NK-92 (cell line): ENCODE measurements around the gene STK40.

ENCODE experiments used
- DNase-seq: peaks from one replicate; lab custom pipeline; 2025; ENCODE audit not compliant: unreplicated experiment; lab: John Stamatoyannopoulos, UW

Gene STK40

DNA sequence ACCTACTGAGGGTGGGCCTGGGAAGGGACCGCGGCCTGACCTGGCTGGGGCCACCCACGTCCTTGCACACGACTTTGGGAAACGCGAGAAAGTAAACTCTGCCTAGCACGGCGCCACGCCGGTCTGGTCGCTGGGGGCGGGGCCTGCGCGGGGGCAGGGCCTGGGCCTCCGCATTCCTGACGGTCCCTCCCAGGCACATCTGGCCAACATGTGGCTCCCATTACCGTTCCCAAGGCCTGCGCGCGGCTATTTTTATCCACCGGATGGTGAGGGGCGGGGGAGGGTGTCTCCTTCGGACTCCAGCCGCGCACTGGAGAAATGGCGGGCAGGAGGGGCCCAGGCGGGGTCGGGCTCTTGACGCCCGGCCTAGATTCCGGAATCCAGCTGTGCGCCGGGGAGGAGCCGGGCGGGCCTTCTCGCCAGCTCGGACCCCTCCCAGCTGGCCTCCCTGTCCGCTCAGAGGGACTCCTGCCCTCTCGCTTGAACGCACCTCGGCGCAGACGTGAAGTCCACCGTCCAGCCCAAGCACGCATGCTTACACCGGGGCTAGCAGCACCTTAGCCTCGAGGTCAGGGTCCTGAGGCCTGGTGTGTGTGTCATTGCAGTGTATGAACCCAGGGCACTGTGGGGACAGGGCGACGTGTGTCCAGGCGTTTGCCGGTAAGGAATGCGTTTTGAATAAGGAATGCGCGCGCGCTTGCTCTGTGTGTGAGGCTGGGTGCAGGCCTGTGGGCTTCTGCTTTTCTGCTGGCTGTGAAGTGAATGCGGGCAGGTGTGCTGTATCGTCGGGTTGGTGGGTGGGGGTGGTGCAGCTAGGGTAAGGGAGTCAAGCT is 64.4 kb downstream of the STK40 start:
- no peak for DNase-seq

DNA sequence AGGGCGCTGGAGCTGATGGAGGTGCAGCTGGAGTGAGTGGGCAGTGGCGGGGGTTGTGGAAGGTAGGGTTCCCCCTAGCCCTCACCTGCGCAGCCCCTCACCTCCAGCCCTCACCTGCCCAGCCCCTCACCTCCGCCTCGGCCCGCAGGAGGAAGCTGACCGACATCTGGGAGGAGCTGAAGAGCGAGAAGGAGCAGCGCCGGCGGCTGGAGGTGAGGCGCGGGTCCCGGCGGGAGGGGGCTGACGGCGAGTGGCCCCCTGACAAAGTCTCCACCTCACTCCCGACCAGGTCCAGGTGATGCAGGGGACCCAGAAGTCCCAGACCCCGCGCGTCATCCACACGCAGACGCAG is 65.0 kb downstream of the STK40 start:
- no peak for DNase-seq

GRCh38 chr1:36320291-36320761 is 65.4 kb downstream of the STK40 start:
- DNase-seq, result no peak

- no peak for DNase-seq
These were observed 76.3 kb downstream of the STK40 start for GRCh38 chr1:36309397-36309796.

DNA sequence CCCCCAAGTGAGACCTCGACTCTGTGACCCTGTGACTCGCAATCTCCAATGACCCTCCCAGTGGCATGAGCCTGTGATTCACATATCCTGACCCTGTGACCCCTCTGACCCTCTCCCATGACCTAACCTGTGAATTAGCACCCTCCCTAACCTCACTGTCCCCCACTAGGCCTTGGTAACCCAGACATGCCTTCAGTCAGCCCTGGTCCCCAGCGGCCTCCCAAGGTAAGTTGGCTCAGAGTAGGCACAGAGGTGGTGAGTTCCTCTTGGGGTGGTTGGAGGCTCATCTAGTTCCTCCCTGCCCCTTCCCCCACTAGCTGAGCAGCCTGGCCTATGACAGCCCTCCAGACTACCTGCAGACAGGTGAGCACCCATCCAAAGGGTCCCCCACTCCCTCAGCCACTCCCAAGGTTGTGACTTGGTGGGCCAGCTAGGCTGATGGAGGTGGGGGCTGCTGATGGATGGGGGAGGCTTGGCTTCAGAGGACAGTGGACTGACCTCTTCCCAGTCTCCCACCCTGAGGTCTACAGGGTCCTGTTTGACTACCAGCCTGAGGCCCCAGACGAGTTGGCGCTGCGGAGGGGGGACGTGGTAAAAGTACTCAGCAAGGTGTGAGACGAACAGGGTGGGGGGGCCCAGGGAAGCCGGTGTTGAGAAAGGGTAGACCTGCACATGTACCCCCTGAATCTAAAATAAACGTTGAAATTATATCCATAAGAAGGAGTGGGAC is 78.0 kb downstream of the STK40 start:
- DNase-seq, result no peak

GRCh38 chr1:36306902-36307456 is 78.7 kb downstream of the STK40 start:
- peak; percentile 45 for DNase-seq

DNA sequence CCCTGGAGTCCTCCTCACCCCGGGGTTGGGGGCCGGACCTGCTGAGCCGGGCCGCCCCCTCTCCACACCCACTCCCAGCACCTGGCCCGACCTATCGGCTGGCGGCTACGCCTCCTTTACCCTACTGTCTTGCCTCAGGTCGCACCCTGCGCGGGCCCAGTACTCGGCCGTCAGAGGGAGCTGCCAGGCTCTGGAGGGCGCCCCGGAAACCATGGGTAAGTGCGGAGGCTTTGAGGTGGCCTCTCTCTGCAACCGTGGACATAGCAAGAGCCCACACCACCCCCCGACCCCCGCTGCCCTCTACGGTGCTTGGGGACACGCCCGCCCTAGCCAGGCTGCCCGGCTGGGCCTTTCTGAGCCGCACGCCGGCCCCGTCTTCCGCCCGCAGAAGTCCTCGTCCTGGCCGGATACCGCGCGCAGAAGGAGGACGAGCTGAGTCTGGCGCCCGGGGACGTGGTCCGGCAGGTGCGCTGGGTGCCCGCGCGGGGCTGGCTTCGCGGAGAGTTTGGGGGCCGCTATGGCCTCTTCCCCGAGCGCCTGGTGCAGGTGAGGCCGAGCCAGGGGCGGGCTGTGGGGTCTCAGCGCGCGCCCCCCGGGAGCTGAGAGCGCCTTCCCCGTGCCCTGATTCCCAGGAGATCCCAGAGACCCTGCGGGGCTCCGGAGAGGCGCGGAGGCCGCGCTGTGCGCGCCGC is 79.4 kb downstream of the STK40 start, which contains the start of gene SH3D21:
Gene SH3D21 (plus strand): TSS at position 159 of the 692 bp plus-strand sequence. CDS start 53 bp downstream, at position 212.
- DNase-seq, result no peak

GRCh38 chr1:36305915-36306209 is 79.9 kb downstream of the STK40 start:
- DNase-seq, result no peak

DNA sequence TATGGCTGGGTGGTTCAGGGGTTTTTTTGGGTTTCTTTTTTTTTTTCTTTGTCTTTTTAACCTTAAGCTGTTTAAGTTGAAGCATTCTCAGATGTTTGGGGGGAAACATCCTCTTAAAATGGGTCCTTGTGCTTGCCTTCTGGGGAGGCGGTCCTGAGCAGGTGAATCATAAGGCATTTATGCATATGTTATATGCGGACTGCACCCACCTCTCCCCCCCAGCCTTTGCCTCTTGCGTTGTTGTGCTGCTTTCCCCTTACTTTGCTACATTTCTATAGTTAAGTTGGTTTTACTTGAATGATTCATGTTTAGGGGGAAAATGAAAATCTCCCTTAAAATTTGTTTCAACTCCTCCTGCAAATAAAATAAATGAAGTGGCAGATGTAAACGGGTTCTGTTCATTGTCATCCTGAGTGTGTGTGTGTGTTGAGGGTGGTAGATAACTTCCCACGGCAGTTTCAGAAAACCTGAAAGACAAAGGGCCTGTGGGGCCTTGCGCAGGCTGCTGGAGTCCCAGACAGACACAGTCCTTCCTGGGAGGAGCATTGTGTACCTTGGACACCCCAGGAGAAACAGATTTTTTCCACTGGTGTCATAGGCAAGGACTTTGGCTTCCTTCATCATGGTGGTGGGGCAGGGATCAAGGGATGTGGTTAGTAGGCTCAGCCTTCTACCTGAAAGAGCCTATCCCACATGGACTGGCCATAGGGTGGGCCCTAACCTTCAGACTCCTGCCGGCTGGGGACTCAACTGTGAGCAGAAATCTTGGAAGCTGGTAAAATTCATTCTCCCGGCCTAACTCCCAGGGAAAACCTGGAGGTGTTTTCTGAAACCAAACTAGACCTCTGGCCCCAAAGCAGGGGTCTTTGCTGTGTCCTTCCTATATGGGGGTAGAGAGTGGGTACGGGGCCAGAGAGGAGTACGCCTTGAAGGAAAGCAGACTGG is 80.5 kb downstream of the STK40 start:
- no peak for DNase-seq

DNA sequence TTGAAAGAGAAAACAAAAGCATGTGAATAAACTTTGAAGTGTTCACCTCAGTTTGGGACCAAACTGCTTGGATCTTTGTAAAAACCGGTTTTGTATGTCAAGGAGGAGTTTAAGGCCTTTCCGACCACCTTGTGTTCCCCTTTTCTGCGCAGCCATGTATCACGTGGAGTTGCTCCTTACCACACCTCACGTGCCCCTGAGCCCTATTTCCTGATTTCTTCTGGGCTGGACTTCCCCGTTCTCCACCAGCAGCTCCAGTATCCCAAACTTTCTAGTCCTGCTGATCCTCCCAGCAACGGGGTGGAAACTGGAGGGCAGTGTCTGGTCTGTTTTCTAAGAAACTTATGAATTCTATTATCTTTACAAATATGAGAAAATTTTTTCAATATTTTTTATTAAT is 81.2 kb downstream of the STK40 start:
- no peak for DNase-seq

- no peak for DNase-seq
These were observed 81.9 kb downstream of the STK40 start for GRCh38 chr1:36303650-36304360.

- no peak for DNase-seq
These were observed 82.5 kb downstream of the STK40 start for GRCh38 chr1:36303244-36303643.

DNA sequence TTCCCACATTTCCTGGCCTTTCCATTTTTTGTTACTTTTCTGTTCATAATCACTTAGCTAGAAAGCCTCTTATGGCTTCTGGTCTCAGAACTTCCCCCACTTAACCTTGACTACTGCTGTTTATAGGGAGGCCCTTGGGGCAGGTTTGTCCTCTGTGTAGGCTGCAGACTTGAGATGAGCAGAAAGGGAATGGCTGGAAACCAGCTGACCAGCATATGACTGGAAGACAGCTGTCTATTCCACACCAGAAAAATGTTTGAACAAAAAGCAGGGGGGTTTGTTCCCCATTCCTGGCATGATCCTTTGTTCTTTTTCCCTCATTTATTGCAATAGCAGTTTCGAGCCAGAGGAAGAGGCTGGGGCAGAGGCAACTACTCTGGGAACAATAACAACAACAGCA is 84.5 kb downstream of the STK40 start:
- no peak for DNase-seq

DNA sequence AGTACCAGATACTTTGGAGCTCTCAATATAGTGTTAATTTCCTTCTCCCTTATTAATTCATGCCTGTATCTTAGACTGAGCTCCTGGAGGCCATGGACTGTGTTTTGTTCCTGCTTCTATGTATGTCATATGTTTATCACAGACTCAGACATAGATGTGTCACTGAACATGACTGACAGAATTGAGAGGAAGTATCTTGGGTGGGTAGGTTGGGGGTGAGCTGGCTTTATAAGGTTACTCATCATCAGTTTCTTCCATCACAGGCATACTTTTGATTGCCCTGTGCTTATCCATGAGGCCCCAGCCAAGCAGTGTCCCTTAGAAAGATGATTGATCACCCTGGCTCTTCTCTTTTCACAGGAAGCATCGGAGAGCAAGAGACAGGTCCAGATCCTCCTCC is 85.2 kb downstream of the STK40 start:
- DNase-seq, result no peak

GRCh38 chr1:36298640-36299039 is 87.1 kb downstream of the STK40 start:
- DNase-seq, result no peak

GRCh38 chr1:36297062-36297461 is 88.7 kb downstream of the STK40 start:
- no peak for DNase-seq

GRCh38 chr1:36295390-36295789 is 90.3 kb downstream of the STK40 start:
- no peak for DNase-seq
